Measurements from ENCODE around the gene CHST11. TPM values are rescaled to one million over a fixed set of nuclear protein-coding genes. Genes with fewer than 3 reads are reported as not detected.

CHST11 gene
- total and polyA plus RNA-seq, 2 of the 4 experiments (the other 2 are of a cell fraction) = 1.4 to 2.7 TPM

GRCh38 chr12:104680491-104680890 lies 223.7 kb downstream of the CHST11 start:
- no peak overlapping the region for H4K5ac ChIP-seq (ENCODE audit: low read depth, low read length)
- no peaks in the 10 kb centered on the region for H3K4me1 ChIP-seq (ENCODE audit: control insufficient read depth, insufficient read depth, low read length)
- no peak overlapping the region for H2BK5ac ChIP-seq (ENCODE audit: low read depth, low read length, poor library complexity, severe bottlenecking)
- dilution Hi-C loops (cut with HindIII; ENCODE audit: low sequenced_read_pairs, unreplicated experiment) = no loop called here
- H4K8ac ChIP-seq (ENCODE audit: low read depth in 2 of 2, low read length in 2 of 2) = no peak overlapping the region
- H3K4me3 ChIP-seq (ENCODE audit: insufficient read depth, low read depth, low read length) = no peak overlapping the region
- no peak overlapping the region for H3K27ac ChIP-seq (ENCODE audit: insufficient read depth, low read length)
- no TSS peak for BruUV-seq (replicated peaks)
- H2BK20ac ChIP-seq (ENCODE audit: low read depth, low read length) = no peak overlapping the region
- intact Hi-C loops (cut with micrococcal nuclease) = loop anchor here (5.0 to 10.0 kb wide), 2 partner anchors 174 to 298 kb away; no protein-coding TSS in a partner anchor
- H3K79me1 ChIP-seq (ENCODE audit: low read depth in 1 of 2, low read length in 2 of 2) = no peaks in the 10 kb centered on the region
- no peak overlapping the region for H3K56ac ChIP-seq (ENCODE audit: extremely low read depth, insufficient read depth, low read length)
- no peak overlapping the region for H2AK5ac ChIP-seq (ENCODE audit: low read depth, low read length)
- 40% methylated on average over 1 of the region's 5 CpGs; no CpG with 5 or more reads in 1 of the 2 experiments for WGBS, 2 experiments (ENCODE audit: extremely low coverage in 2 of 2, insufficient read length in 1 of 2)
- no peak overlapping the region for H3K23ac ChIP-seq (ENCODE audit: low read depth, low read length)
- H3K9ac ChIP-seq (ENCODE audit: low read depth, low read length) = no peak overlapping the region
- no peak overlapping the region for H2AFZ ChIP-seq (replicated peaks; ENCODE audit: low read length, poor library complexity)
- H3K27me3 ChIP-seq (ENCODE audit: control insufficient read depth, insufficient read depth, low read length) = no peaks in the 10 kb centered on the region; the same call in none of the 2 replicates
- H2AK9ac ChIP-seq (replicated peaks; ENCODE audit: low read depth, low read length, poor library complexity) = no peak overlapping the region
- H3K4ac ChIP-seq (ENCODE audit: low read depth, low read length) = no peak overlapping the region
- no peak overlapping the region for H2BK120ac ChIP-seq (ENCODE audit: low read depth, low read length)
- no peak overlapping the region for H2BK15ac ChIP-seq (ENCODE audit: low read depth, low read length)
- H3K14ac ChIP-seq (replicated peaks; ENCODE audit: low read depth, low read length) = no peak overlapping the region
- no peaks in the 10 kb centered on the region; the same call in 1 of the 2 replicates for H3K9me1 ChIP-seq (ENCODE audit: insufficient read depth, low read length)
- no peaks in the 10 kb centered on the region for H3K9me3 ChIP-seq (ENCODE audit: control insufficient read depth, insufficient read depth, low read length)
- no peak overlapping the region for H3K18ac ChIP-seq (ENCODE audit: low read depth, low read length)
- no peak for DNase-seq
- H3K4me2 ChIP-seq (ENCODE audit: low read depth, low read length) = no peak overlapping the region
- ATAC-seq (ENCODE audit: low read depth) = no peak
- in situ Hi-C loops (cut with MboI; ENCODE audit: low sequenced_read_pairs) = no loop called here
- no peak for TF ChIP-seq POLR2A (IDR thresholded peaks at IDR 0.05; ENCODE audit: low read depth, low read length)
- no peak for TF ChIP-seq MAFK (IDR thresholded peaks at IDR 0.05; ENCODE audit: low read depth, low read length)
- TF ChIP-seq, protein P1, sequence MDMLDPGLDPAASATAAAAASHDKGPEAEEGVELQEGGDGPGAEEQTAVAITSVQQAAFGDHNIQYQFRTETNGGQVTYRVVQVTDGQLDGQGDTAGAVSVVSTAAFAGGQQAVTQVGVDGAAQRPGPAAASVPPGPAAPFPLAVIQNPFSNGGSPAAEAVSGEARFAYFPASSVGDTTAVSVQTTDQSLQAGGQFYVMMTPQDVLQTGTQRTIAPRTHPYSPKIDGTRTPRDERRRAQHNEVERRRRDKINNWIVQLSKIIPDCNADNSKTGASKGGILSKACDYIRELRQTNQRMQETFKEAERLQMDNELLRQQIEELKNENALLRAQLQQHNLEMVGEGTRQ (IDR thresholded peaks at IDR 0.05; ENCODE audit: low read depth, low read length) = no peak
- H4K20me1 ChIP-seq (ENCODE audit: insufficient read depth, low read length) = no peaks in the 10 kb centered on the region
- H4K91ac ChIP-seq (ENCODE audit: insufficient read depth, low read depth, low read length) = no peak overlapping the region
- no peaks in the 10 kb centered on the region for H3K36me3 ChIP-seq (ENCODE audit: control insufficient read depth, insufficient read depth, low read length)
- POLR2A ChIA-PET (ENCODE audit: unreplicated experiment) = no interaction called here
- CTCF ChIA-PET = no interaction called here
